ENCODE measurements around the gene SLCO1C1. TPM values are rescaled to one million over a fixed set of nuclear protein-coding genes. Genes with fewer than 3 reads are reported as not detected.

The SLCO1C1 gene
- total and polyA plus RNA-seq, 2 of the 4 experiments (the other 2 are of a cell fraction), result not detected

DNA sequence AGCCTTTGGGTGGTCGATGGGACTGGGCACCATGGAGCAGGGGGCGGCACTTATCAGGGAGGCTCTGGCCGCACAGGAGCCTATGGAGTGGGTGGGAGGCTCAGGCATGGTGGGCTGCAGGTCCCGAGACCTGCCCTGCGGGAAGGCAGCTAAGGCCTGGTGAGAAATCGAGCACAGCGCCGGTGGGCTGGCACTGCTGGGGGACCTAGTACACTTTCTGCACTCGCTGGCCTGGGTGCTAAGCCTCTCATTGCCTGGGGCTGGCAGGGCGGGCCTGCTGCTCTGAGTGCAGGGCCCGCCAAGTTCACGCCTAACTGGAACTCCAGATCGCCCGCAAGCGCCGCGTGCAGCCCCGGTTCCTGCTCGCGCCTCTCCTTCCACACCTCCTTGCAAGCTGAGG lies 82.3 kb downstream of the SLCO1C1 start:
- Histone ChIP-seq H3K9me3 (ENCODE audit: control insufficient read depth, insufficient read depth, low read length) (peaks cover 3% of the 10 kb centered on the region; the same call in 1 of the 2 replicates), H3K56ac (ENCODE audit: extremely low read depth, insufficient read depth, low read length) (no peak overlapping the region), H3K4me2 (ENCODE audit: low read depth, low read length) (no peak overlapping the region), H2AFZ (replicated peaks; ENCODE audit: low read length, poor library complexity) (no peak overlapping the region), H3K9me1 (ENCODE audit: insufficient read depth, low read length) (no peaks in the 10 kb centered on the region), H2BK120ac (ENCODE audit: low read depth, low read length) (no peak overlapping the region), H3K4me3 (ENCODE audit: insufficient read depth, low read depth, low read length) (no peak overlapping the region), H3K4ac (ENCODE audit: low read depth, low read length) (no peak overlapping the region), H3K18ac (ENCODE audit: low read depth, low read length) (no peak overlapping the region), H3K27ac (ENCODE audit: insufficient read depth, low read length) (no peak overlapping the region), H2AK5ac (ENCODE audit: low read depth, low read length) (no peak overlapping the region), H2BK20ac (ENCODE audit: low read depth, low read length) (no peak overlapping the region), H2BK5ac (ENCODE audit: low read depth, low read length, poor library complexity, severe bottlenecking) (no peak overlapping the region), H4K20me1 (ENCODE audit: insufficient read depth, low read length) (no peaks in the 10 kb centered on the region), H4K91ac (ENCODE audit: insufficient read depth, low read depth, low read length) (no peak overlapping the region), H3K4me1 (ENCODE audit: control insufficient read depth, insufficient read depth, low read length) (no peaks in the 10 kb centered on the region), H3K36me3 (ENCODE audit: control insufficient read depth, insufficient read depth, low read length) (no peaks in the 10 kb centered on the region), H4K5ac (ENCODE audit: low read depth, low read length) (no peak overlapping the region), H3K23ac (ENCODE audit: low read depth, low read length) (no peak overlapping the region), H2BK15ac (ENCODE audit: low read depth, low read length) (no peak overlapping the region), H3K27me3 (ENCODE audit: control insufficient read depth, insufficient read depth, low read length) (no peaks in the 10 kb centered on the region), H3K9ac (ENCODE audit: low read depth, low read length) (no peak overlapping the region), H4K8ac (ENCODE audit: low read depth in 2 of 2, low read length in 2 of 2) (no peak overlapping the region), H3K14ac (replicated peaks; ENCODE audit: low read depth, low read length) (no peak overlapping the region), H3K79me1 (ENCODE audit: low read depth in 1 of 2, low read length in 2 of 2) (no peaks in the 10 kb centered on the region), H2AK9ac (replicated peaks; ENCODE audit: low read depth, low read length, poor library complexity) (no peak overlapping the region)
- DNase-seq (no peak), ATAC-seq (ENCODE audit: low read depth) (no peak)
- POLR2A ChIA-PET (ENCODE audit: unreplicated experiment), result no interaction called here
- 84% methylated on average over 5 of the region's 20 CpGs; no CpG with 5 or more reads in 1 of the 2 experiments for WGBS, 2 experiments (ENCODE audit: extremely low coverage in 2 of 2, insufficient read length in 1 of 2)
- TF ChIP-seq CTCF (conservative IDR thresholded peaks at IDR 0.05; ENCODE audit: low read depth, low read length) (no peak), CEBPB (IDR thresholded peaks at IDR 0.05; ENCODE audit: low read depth, low read length) (no peak), MAZ (IDR thresholded peaks at IDR 0.05; ENCODE audit: borderline replicate concordance, low read depth, low read length) (no peak), SMC3 (IDR thresholded peaks at IDR 0.05; ENCODE audit: low read depth, low read length) (no peak), RAD21 (IDR thresholded peaks at IDR 0.05; ENCODE audit: low read length) (no peak)
- in situ Hi-C loops (cut with MboI; ENCODE audit: low sequenced_read_pairs), result no loop called here
- dilution Hi-C loops (cut with HindIII; ENCODE audit: low sequenced_read_pairs, unreplicated experiment), result no loop called here
- CTCF ChIA-PET, result no interaction called here
- intact Hi-C loops (cut with micrococcal nuclease), result no loop called here
- BruUV-seq (replicated peaks), result no TSS peak

All from IMR-90 (cell line).